ENCODE measurements around the gene MTCL1. TPM values are rescaled to one million over a fixed set of nuclear protein-coding genes. Genes with fewer than 3 reads are reported as not detected.

Gene MTCL1
- total RNA-seq, 1 donor from 2014 or later = 50.5 TPM

GRCh38 chr18:8871489-8871888 is 166.1 kb downstream of the MTCL1 start:
- DNase-seq (ENCODE audit: low read depth) = no peak
- no peak overlapping the region for H3K4me3 ChIP-seq (ENCODE audit: low read depth, low read length)
- TF ChIP-seq, protein P1, sequence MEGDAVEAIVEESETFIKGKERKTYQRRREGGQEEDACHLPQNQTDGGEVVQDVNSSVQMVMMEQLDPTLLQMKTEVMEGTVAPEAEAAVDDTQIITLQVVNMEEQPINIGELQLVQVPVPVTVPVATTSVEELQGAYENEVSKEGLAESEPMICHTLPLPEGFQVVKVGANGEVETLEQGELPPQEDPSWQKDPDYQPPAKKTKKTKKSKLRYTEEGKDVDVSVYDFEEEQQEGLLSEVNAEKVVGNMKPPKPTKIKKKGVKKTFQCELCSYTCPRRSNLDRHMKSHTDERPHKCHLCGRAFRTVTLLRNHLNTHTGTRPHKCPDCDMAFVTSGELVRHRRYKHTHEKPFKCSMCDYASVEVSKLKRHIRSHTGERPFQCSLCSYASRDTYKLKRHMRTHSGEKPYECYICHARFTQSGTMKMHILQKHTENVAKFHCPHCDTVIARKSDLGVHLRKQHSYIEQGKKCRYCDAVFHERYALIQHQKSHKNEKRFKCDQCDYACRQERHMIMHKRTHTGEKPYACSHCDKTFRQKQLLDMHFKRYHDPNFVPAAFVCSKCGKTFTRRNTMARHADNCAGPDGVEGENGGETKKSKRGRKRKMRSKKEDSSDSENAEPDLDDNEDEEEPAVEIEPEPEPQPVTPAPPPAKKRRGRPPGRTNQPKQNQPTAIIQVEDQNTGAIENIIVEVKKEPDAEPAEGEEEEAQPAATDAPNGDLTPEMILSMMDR (IDR thresholded peaks at IDR 0.05; ENCODE audit: insufficient read depth, low read length, poor library complexity, severe bottlenecking) = no peak
- H3K27me3 ChIP-seq (ENCODE audit: control insufficient read depth, insufficient read depth, low read length) = no peaks in the 10 kb centered on the region
- no peaks in the 10 kb centered on the region for H3K36me3 ChIP-seq (ENCODE audit: control insufficient read depth, insufficient read depth, low read length)

DNA sequence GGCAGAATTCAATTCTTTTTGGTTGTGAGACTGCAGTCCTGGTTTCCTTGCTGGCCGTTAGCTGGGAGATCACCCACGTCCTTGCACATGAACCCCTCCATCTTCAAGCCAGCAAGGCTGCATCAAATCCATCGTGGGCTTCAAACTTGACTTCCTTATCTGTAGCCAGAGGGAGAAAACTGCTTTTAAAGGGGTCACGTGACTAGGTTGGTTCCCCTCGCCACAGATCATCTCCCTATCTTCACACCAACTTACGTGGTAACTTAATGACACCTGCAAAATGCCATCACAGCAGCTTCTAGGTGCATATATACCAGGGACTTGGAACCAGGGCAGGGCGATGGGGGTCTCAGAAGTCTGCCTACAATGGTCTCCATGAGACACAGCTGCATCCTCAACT is 169.5 kb downstream of the MTCL1 start:
- H3K4me3 ChIP-seq (ENCODE audit: low read depth, low read length) = no peak overlapping the region
- TF ChIP-seq, protein P1 (IDR thresholded peaks at IDR 0.05; ENCODE audit: insufficient read depth, low read length, poor library complexity, severe bottlenecking) = no peak
- no peak for DNase-seq (ENCODE audit: low read depth)
- no peaks in the 10 kb centered on the region for H3K27me3 ChIP-seq (ENCODE audit: control insufficient read depth, insufficient read depth, low read length)
- H3K36me3 ChIP-seq (ENCODE audit: control insufficient read depth, insufficient read depth, low read length) = no peaks in the 10 kb centered on the region

- H3K27me3 ChIP-seq (ENCODE audit: control insufficient read depth, insufficient read depth, low read length) = no peaks in the 10 kb centered on the region
- no peaks in the 10 kb centered on the region for H3K36me3 ChIP-seq (ENCODE audit: control insufficient read depth, insufficient read depth, low read length)
- TF ChIP-seq, protein P1 (IDR thresholded peaks at IDR 0.05; ENCODE audit: insufficient read depth, low read length, poor library complexity, severe bottlenecking) = no peak
- no peak for DNase-seq (ENCODE audit: low read depth)
- H3K4me3 ChIP-seq (ENCODE audit: low read depth, low read length) = no peak overlapping the region
These were observed 171.5 kb downstream of the MTCL1 start for GRCh38 chr18:8876887-8877286.

- H3K4me3 ChIP-seq (ENCODE audit: low read depth, low read length) = no peak overlapping the region
- TF ChIP-seq, protein P1 (IDR thresholded peaks at IDR 0.05; ENCODE audit: insufficient read depth, low read length, poor library complexity, severe bottlenecking) = no peak
- no peak for DNase-seq (ENCODE audit: low read depth)
- H3K36me3 ChIP-seq (ENCODE audit: control insufficient read depth, insufficient read depth, low read length) = no peaks in the 10 kb centered on the region
- no peaks in the 10 kb centered on the region for H3K27me3 ChIP-seq (ENCODE audit: control insufficient read depth, insufficient read depth, low read length)
These were observed 175.7 kb downstream of the MTCL1 start for GRCh38 chr18:8881103-8881502.

Other genes with a start within 250 kb of the MTCL1 start
- 60.5 and 61.0 TPM in 2 replicates for gene RAB12, start 96.1 kb upstream of the MTCL1 start, total RNA-seq